UCSD-AML1 (cell line): ENCODE data around the gene SMARCA2.

Experiments used
- DNase-seq: peaks from one replicate; lab custom pipeline; 2025; ENCODE audit not compliant: unreplicated experiment; lab: John Stamatoyannopoulos, UW

SMARCA2 gene

GRCh38 chr9:2086971-2087370, 71.8 kb downstream of the SMARCA2 start:
- no peak for DNase-seq

DNA sequence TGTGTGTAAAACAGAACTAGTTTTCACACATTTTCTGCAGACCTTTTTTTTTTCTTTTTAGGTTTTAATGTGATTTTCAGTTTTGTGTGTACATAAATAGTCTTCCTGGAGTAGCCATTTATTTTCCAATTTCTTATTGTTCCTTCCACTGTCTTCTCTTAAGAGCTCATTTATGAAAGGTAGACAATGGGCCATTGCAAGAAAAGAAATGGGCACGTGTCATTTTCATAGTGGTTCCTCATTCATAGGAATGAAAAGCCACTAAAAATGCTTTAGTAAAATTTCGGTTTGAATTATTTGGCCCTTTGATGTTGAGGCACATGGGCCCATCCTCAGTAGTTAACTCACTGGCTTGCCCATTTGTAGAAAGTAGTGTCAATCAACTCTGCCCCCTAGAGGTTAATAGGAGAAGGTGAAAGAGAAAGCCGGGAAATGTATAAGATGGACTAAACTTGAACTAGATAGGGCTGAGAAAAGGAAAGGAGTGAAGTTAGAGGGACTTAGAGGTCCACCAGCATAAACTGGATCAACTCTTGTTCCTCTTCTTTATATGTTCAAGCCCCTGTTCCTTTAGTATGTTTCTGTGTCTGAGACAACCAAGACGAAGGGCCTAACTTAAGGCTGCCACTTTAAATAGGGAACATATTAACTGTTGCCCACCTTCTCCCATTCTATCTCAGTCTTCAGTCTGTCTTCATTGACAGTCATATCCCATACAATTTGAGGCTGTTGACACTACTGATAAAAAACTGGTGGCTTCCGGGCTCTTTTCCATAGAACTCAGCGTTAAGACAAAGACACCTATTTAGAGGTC, 72.6 kb downstream of the SMARCA2 start:
- DNase-seq = no peak

- no peak for DNase-seq
Observed at GRCh38 chr9:2093920-2094597, 78.9 kb downstream of the SMARCA2 start.

GRCh38 chr9:2096376-2096970, 81.3 kb downstream of the SMARCA2 start:
- no peak for DNase-seq

DNA sequence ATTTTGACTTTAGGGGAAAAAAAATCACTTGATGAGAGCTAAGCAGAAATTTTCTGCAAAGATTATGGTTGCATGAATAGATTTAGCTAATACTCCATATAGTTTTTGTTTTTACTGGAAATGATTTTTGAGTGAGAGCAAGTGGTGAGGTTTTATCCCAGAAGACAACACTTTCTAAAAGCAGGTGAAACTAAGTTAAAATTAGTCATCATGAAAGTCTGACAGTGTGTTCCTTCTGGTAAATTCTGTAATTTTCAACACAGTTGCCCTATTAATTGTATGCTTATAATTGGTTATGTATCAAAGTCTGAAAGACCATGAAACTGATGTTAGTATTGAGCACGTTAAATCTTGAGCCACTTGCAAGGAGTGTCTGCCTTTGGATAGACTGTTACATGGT, 91.5 kb downstream of the SMARCA2 start:
- no peak for DNase-seq

DNA sequence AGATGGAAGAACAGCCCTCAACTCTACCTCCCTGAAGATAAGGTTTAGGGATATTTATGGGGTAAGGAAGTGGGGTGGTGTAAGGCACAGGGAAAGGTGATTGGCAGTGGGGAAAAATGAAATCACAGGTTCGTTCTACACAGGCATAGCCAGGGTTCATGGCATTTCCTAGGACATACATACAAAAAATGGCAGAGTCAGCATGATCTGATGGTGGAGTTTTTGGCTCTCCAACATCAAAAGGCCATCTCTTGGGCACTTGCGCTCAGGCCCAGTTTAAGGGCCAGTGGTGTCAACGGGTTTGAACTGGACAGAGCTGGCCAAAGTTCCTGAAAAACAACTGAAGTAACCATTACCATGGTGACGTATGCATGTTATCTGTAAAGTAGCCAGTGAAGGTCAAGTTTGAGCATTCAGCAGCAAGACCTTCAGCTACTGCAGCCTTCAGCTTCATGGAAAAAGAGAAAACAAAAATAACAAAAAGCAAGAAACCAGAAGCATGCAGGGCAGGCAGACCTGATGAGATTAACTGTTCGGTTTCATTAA, 92.8 kb downstream of the SMARCA2 start:
- DNase-seq = no peak

- no peak for DNase-seq
Observed at GRCh38 chr9:2109069-2109650, 94.0 kb downstream of the SMARCA2 start.

DNA sequence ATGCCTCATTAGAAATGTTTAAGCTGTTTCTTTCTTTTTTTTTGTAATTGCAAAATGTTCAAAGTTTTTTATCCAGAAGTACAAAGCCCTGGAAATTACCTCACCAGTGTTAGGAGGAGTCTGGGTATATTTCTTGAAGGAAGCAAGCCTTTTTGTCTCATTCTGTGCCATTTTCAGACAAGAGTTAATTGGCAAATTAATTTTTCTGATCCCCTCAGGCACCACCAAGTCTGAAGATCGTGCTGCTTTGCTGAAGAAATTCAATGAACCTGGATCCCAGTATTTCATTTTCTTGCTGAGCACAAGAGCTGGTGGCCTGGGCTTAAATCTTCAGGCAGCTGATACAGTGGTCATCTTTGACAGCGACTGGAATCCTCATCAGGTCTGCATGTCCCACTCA, 94.9 kb downstream of the SMARCA2 start:
- DNase-seq = no peak

DNA sequence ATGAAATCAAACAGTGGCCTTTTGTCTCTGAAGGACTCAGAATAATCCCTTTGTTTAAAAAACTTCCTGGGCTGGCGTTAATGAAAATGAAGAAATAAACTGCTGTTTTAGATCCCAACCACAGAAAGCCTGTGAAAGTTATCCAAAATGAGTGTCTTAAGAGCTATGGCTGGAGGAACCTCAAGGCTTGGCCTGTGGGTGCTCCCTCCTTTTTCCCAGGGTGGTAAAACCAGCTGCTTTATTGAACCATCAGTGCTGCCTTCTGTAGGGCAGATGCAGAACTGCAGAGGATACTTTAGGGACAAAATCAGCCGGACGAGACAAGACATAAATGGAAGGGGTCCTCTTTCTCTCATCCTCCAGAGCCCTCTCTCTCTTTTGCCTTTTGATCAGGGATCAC, 100.9 kb downstream of the SMARCA2 start:
- no peak for DNase-seq

DNA sequence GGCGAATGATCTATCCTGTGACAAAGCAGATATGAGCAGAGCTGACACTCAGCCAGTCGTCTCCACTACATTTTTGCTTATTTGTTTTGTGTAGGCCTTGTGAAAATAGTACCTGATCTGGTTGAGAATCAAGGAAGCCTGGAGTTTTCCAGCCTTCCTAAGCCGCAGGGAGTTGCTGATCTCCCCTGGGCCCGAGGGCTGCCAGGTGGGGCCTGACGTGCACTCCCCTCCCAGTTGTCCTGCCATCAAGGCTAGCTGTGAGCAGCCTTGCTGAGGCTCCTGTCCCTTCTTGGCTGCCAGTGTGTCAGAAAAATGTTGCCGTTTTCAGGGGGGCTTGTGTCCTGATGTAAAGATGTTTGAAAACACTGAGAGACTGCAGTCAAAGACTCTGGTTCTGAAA, 102.4 kb downstream of the SMARCA2 start:
- no peak for DNase-seq

GRCh38 chr9:2119566-2119965, 104.4 kb downstream of the SMARCA2 start:
- no peak for DNase-seq

- DNase-seq = no peak
Observed at GRCh38 chr9:2120926-2121689, 106.0 kb downstream of the SMARCA2 start.

GRCh38 chr9:2122299-2122698, 107.2 kb downstream of the SMARCA2 start:
- no peak for DNase-seq

- no peak for DNase-seq
Observed at GRCh38 chr9:2125906-2126305, 110.8 kb downstream of the SMARCA2 start.

- DNase-seq = no peak
Observed at GRCh38 chr9:2126331-2126803, 111.2 kb downstream of the SMARCA2 start.

DNA sequence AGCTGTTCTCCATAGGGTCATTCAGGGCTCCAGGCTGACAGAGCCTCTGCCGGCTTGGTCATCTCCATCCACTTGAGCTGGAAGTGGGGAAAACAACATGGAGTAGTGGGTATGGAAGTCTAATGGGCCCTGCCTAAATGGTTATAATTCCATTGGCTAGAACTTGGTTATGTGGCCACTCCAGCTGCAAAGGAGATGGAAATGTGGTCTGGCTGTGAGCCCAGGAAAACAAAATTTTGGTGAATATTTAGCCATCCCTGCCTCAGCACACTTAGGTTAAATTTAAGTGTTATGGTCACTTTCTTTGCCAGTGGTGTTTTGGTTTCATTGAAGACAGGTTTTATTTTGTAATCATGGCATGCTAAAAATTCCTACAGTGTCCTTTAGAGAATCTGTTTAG, 112.3 kb downstream of the SMARCA2 start:
- no peak for DNase-seq

DNA sequence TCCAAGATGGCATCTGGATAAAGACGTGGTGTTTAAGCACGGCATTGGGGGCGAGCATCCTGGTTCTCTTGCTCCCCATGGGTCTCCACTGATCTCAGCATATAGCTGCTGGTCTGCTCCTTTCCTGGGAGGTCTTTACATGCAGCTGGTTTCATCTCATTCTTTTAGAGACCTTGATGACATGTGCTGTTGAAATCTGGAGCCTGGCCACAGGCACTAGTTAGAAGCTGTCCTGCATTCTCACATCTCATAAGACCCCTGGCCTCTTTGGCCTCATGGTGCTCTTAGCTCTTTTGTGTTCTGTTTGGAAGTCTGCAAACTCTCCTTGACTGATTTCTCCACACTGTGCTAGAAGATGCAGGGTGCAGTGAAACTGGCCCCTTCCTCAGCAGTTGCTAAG, 113.0 kb downstream of the SMARCA2 start:
- no peak for DNase-seq

DNA sequence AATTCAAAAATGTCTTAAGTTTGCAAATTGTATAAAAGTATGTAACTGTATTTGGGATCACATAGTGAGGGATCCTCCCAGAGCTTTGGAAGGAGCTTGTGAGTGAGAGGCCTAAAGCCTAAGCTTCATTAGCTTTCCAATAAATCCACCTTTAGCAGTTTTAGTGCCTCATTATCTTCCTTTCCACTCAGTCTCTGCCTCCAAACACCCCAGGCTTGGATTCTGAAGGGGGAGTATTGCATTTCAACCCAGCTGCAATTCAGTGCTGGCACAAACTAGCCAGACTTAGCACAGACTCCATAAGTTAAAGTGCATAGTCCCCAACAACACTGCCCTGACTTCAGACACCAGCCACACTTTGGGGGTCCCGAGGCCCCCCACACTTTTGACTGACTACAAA, 113.5 kb downstream of the SMARCA2 start:
- no peak for DNase-seq

GRCh38 chr9:2130941-2131340, 115.8 kb downstream of the SMARCA2 start:
- no peak for DNase-seq

DNA sequence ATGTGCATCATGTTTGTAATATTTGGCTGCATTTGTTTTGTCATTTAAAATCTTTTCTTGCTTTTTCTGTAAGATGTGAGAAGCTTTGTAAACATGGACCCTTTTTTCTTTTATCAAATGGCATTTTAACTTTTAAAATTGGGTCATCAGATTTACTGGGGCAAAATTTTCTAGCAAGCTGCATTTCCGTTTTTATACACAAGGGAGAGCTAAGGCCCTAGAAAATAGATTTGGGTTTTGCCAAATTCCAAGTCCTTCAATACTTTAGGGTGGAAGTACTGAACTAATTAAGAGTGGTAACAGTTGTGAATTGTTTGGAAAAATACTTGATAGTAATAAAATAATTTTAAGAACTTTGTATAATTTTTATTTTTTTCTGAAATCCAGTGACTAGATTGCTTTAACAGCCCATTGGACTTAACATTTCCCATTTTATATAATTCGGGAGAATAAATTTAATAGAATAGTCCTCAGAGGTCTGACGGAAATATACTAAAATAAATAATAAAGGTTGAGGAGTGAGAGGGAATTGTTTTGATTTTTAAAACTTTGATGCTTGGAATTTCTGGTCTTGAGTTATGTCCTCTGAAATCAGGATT, 117.4 kb downstream of the SMARCA2 start:
- no peak for DNase-seq
